Epithelial cell of umbilical artery (primary cell): ENCODE measurements around the gene RENBP. TPM values are rescaled to one million over a fixed set of nuclear protein-coding genes. Genes with fewer than 3 reads are reported as not detected.

Experiments
- total RNA-seq: library from RNA; depleted of rRNA; stranded (reverse); fragments of >200 nt; gene quantifications from 2 replicates; pipeline ENCODE4 v1.2.3, GENCODE V29; 2014

RENBP gene
- total RNA-seq, result 1.9 and 7.9 TPM in 2 replicates

GRCh38 chrX:153944140-153944799, at the start of gene RENBP:
RENBP (minus strand) TSS chrX:153944643; CDS start chrX:153944610, 33 bp downstream.

DNA sequence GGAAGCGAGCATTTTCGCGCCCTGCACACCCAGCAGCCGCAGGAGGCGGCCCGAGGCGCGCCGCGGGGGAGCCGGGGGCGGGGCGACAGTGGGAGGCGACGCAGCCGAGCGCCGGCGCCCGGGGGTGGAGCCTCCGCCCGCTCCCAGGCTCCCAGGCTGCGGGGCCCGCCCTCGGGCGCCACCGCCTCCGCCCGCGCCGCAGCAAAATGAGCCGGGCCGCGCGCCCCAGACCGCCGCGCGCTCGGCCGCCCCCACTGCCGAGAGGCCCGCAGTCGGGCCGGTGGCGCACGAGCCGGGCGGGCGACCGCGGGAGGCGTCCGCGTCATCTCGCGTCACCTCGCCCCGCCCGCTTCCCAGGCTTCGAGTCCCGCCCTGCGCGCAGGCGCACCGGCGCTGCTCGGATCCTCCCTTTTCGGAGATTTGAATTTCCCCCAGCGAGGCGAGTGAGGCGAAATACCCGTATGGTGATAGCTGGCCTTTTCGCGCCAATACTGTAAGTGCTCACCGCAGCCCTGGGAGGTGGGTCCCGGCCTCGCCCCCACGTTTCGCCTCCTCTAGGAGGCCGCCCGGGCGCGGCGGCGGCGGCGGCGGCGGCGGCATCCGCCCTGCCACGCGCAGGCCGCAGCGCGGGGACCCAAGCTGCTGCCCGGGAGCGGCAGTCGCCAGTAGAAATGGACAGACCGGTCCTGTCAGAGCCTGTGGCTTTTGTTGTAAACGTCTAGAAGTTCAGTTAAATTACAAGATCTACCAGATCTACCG, 28.1 kb upstream of the RENBP start, which contains the start of gene TMEM187:
TMEM187 (plus strand) TSS at position 387 of the 759 bp plus-strand sequence. CDS start 9,309 bp downstream, outside the sequence.

DNA sequence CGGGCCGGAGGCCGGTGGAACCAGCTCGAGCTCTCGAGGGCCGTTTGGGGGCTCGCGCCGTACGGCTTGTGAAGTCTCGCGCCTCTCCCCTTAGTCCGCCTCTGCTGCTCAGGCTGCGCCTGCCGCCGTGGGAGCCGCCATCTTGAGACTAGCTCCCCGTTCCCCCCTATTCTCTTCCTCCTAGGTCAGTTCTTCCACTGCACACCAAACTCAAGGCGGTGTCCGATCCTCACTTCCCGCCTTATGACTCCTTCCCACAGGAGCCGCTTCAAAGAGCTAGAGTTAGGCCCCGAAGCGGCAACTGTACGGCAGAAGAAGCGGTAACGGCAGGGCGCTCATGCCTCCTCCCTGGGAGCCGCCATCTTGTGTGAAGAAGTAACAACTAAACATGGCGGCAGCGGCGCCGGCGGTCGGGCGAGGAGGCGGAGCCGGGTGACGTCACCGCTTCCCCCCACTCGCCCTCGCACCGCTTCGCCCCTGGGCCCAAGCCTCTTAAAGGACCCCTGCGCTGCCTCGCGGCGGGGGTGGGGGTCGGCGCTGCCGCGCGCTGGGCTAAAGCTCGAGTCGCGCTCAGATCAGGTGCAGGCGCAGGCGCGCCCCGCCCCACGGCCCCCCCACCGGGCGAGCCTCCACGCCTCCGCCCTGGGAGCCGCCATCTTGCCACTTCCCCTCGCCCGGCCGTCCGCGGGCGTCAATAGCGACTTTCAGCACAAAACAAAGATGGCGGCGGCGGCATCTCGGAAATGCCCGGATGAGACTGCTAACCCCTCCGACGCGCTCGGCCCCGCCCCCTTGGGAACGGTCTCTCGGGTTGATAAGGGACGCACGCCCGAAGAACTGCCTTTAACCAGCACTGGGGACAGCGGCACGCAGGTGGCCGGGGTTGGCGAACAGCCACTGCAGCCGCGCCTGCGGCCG, 27.3 kb upstream of the RENBP start, which contains the start of gene HCFC1:
HCFC1 (minus strand) TSS at position 369 of the 918 bp plus-strand sequence. CDS start 978 bp downstream, outside the sequence.

GRCh38 chrX:153934762-153935325, 9.6 kb downstream of the RENBP start, which contains the start of gene NAA10:
NAA10 (minus strand) TSS chrX:153935037; CDS start chrX:153934904, 133 bp downstream.

DNA sequence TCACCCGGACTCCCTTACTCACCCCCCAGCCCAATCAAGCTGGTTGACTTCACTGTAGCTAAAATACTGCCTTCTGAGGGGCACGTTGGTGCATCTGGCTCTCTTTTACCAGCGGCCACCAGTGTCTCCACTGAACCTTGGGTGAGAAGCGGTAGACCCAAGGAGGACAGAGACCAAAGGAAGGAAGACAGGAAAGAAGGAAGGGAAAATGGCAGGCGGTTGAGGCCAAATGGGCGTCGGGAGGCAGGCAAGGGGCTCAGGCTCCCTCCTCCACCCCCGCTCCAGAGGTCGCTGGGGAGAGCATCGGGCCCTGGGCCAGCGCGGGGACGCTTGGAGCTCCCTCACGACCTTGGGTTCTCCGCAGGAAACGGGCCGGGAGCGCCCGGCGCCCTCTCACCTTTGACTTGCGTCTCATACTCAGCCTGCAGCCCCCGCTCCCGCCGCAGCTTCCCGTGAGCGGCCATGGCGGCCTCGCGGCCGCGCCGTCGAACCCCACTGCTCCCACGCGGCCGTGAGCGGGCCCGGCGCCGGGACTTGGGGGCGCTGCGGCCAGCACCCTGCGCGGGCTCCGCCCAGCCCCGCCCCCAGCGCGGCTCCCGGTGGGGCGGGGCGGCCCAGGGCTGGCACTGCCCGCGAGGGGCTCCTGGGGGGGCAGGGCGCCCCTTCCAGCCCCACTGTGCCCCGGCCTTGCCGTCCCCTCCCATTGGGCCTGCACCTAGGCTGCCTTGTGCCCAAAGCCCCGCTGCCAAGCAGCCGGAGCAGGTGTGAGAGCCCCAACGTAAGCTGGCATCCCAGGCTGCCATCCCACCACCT, 18.5 kb downstream of the RENBP start, which contains the start of gene ARHGAP4:
ARHGAP4 (minus strand) TSS at position 526 of the 813 bp plus-strand sequence; CDS start at position 464, 62 bp downstream.

DNA sequence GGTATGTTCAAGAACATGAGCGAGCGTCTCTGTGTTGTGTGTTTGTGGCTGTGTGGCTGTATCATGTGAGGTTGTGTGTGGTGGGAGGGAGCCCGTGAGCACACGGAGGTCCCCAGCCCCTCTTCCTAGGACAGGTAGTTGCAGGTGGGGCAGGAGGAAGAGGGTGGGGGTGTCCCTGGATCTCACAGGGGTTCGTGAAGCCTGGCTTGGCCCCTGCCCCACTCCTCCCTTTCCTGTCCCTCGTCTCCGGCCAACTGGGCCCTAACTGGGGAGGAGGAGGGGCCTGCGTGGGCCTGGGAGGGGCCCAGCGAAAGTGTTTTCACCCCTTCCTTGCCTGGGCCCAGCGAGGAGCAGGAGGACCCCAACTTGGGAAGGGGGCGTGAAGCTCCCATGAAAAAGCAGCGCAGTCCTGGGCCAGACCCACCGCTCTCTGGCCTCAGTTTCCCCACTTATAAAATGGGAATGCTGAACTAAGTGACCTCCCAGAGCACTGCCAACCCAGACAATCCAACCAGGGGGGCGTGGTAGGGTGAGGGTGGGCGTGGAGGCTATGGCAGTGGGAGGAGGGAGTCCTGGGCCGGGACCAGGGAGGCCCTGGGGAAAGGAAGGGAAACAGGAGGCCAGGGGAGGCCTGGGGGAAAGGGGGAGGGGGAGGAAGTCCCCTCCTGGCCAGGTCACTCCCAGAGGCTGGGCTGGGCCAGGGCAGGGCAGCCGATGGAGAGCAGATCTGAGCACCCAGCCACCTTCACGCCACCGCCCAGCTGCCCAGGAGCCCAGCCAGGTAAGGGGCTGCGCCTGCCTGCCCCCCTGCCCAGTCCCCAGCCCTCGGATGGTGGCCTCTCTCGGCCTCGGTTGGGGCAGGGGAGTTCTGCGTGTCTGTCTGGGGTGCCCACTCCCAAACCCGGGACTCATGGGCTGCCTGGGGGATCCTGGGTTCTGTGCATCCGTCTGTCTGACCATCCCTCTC, 40.2 kb downstream of the RENBP start, which contains the start of gene AVPR2:
AVPR2 (plus strand) TSS at position 683 of the 967 bp plus-strand sequence. CDS start 473 bp downstream, outside the sequence.

GRCh38 chrX:153885968-153886903, 58.2 kb downstream of the RENBP start, which contains the start of gene L1CAM:
L1CAM (minus strand) TSS chrX:153886173; CDS start chrX:153875836, 10,337 bp downstream.

Other genes with a start within 250 kb of the RENBP start
- 331 and 335 TPM in 2 replicates for gene BCAP31, start 220.3 kb downstream of the RENBP start, total RNA-seq
- 10.7 and 10.9 TPM in 2 replicates for gene ABCD1, start 219.8 kb downstream of the RENBP start, total RNA-seq
- gene PLXNB3, start 180.4 kb downstream of the RENBP start, total RNA-seq, result 0.91 and 1.3 TPM in 2 replicates
- 0.32 TPM in 1 of 2 replicates, not detected in the other for gene SRPK3, start 163.6 kb downstream of the RENBP start, total RNA-seq
- gene IDH3G, start 150.3 kb downstream of the RENBP start, total RNA-seq, result 41.9 and 43.8 TPM in 2 replicates
- gene SSR4, start 150.0 kb downstream of the RENBP start, total RNA-seq, result 81.6 and 172 TPM in 2 replicates
- gene PDZD4, start 114.1 kb downstream of the RENBP start, total RNA-seq, result 0.32 TPM in 1 of 2 replicates, not detected in the other
- gene L1CAM, start 58.5 kb downstream of the RENBP start, total RNA-seq, result not detected in 2 replicates
- 0.46 TPM in 1 of 2 replicates, not detected in the other for gene AVPR2, start 40.0 kb downstream of the RENBP start, total RNA-seq
- 72.1 and 92.9 TPM in 2 replicates for gene ARHGAP4, start 18.4 kb downstream of the RENBP start, total RNA-seq
- gene NAA10, start 9.6 kb downstream of the RENBP start, total RNA-seq, result 89.0 and 130 TPM in 2 replicates
- 12.2 and 14.9 TPM in 2 replicates for gene HCFC1, start 27.2 kb upstream of the RENBP start, total RNA-seq
- 5.0 and 5.2 TPM in 2 replicates for gene TMEM187, start 28.1 kb upstream of the RENBP start, total RNA-seq
- gene IRAK1, start 75.3 kb upstream of the RENBP start, total RNA-seq, result 43.9 and 61.7 TPM in 2 replicates
- 19.8 and 21.0 TPM in 2 replicates for gene MECP2, start 153.1 kb upstream of the RENBP start, total RNA-seq
- gene OPN1LW, start 199.6 kb upstream of the RENBP start, total RNA-seq, result not detected in 2 replicates
- gene OPN1MW, start 238.0 kb upstream of the RENBP start, total RNA-seq, result not detected in 2 replicates